Urothelium cell line (cell line): ENCODE results near the gene KCNE4.

Experiments used
- DNase-seq: peaks from one replicate; pipeline ENCODE4 v3.0.0; 2011; ENCODE audit warnings: low spot score, mixed read lengths
- FAIRE-seq: peaks from 2 replicates; lab custom pipeline; 2011; peaks lifted over from hg19 to GRCh38; lab: Jason Lieb, UNC

The KCNE4 gene, protein sequence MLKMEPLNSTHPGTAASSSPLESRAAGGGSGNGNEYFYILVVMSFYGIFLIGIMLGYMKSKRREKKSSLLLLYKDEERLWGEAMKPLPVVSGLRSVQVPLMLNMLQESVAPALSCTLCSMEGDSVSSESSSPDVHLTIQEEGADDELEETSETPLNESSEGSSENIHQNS

DNA sequence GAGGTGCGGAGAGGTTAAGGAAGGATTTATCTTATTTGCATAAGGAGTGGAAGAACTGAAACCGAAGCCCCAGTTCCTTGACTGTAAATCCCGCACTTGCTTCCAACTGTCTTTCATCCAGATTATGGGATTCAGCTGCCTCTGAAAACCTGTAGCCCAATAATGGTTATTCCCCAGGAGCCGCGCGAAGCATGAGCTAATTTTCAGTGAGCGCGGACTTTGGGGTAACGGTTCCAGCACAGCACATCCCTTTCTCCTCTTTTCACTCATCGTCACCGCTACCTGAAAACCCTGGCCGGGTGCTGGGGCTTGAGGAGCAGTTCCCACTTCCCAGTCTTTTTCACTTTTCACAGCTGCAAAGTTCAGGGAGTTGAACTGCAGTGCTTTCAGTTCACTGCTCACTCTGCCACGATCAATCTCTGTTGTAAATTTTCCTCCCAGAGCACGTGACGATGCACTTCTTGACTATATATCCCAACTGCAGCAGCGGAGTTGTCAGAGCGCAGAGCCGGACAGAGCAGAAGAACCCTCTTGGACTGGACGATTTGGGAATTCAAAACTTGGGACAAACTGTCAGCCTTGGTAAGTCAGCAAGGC lies at the start of gene KCNE4:
Gene KCNE4, plus strand, starts transcription at position 498 of the 597 bp plus-strand sequence. CDS start 641 bp downstream, outside the sequence.
- no peak for DNase-seq
- no peak for FAIRE-seq

DNA sequence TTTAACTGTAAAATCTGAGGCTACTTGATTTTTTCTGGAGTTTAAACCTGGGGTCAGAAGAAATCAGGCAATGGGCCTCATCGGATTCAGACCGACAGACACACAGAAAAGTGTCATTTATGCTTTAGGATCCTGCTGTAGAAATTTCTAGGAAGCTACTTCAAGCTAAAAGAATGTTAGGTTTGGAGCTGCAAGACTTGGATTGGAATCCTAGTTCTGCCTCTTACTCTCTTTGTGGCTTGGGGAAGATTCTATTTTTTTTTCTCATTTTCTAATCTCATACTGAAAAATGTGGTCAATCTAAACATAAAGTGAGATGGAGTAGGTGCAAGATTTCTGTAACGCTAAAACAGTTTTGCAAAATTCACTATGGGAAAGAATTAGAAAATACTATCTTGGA lies 48.8 kb upstream of the KCNE4 start:
- FAIRE-seq (no peak), DNase-seq (no peak)

DNA sequence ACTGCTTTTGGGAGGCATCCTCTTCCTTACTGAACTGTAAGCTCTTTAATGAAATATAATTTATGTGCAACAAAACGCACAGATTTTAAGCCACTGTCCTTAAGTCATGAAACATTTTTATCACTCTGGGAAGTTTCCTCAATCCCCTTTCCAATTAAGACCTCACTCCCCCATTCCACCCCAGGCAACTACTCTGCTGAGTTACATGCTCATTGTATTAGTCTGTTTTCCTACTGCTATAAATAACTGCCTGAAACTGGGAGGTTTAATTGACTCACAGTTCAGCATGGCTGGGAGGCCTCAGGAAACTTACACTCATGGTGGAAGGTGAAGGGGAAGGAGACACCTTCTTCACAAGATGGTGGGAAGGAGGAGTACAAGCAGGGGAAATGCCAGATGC lies 46.5 kb upstream of the KCNE4 start:
- FAIRE-seq: no peak
- no peak for DNase-seq

DNA sequence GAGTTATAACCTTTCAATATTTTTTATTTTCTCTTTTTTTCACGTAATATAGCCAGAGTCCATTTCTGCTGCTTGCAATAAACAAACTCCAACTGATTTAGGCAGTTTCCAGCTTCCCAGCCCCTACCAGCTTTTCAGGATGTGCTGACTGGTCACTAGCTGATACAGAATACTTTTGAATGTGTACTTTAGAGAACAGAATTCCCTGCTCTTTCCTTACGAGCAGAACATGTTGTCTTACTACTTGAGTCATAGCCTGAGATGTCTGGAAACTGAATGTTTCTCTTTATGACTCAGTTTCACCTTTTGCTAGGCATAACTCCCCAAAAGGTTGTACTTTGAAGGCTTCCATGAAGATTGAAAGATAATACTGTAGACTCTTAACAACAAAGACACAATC lies 44.5 kb upstream of the KCNE4 start:
- DNase-seq: no peak
- FAIRE-seq: no peak

DNA sequence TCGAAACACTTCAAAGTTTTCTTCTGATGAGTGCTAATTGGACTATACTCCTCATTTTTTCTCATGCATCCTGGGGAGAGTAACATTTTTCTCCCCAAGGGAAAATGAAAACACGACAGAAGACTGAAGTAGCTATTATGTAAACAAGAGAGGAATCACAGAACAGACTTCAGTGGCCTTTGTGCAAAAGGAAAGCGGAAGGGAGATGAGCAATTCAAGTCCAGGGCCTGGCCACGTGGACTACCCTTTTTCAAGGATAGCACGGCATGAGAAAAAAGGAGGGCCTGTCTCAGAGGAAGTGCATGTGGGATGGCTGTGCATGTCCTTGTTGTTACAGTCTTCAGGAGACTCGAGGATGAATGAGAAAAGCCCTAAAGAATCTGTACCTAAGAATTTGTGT lies 43.8 kb upstream of the KCNE4 start:
- DNase-seq (no peak), FAIRE-seq (no peak)

DNA sequence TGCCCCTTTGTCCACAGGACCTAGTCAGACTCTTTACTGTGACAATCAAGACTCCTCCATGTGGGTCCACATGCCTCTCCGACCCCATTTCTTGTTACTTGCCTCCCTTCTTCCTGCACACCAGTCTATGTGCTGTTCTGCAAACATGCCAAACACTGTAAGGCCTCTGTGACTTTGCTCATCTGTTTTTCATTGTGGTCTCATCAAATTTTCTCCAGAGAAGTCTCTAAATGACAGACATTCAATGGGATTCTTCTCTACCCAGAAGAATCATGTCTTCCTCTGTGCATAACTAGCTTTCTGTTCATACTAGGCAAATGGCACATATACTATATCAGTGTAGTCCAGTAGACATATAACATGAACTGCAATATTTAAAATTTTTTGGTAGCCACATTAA lies 43.0 kb upstream of the KCNE4 start:
- no peak for FAIRE-seq

DNA sequence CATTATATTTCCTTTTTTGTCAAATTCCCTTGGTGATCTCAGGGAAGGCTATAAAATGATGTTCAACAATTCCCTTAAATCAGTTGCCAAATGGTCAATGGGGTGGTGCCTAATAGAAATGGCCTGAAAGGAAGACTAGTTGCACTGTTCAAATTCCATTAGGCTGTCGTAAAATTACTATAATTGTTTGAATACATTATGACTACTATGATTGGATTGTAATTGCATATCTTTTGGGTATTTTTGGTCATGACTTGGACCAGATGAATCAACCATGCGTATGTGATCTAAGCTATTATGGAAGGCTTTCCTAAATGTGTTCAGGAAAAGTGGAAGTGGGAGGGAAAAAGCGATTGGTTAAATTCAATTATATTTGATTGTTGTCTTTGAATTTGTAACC lies 41.3 kb upstream of the KCNE4 start:
- no peak for DNase-seq
- FAIRE-seq: no peak

More for the DNA sequence above, 43.0 kb upstream of the KCNE4 start:
- no peak for DNase-seq

DNA sequence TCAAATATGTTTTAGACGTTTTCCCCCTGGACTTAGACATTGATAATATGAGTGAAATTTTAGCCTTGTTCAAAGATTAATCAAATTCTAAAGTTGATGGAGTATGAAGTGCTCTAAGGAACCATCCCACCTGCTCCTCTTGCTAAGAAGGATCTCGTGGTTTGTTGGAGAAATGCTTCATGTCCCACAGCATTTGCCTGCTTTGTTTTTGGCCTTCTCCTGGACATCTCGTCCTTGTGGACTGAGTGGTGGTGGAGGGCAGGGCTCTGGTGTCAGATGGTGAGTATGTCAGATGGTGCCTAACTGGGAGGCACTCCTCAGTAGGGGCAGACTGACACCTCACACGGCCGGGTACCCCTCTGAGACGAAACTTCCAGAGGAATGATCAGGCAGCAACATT lies 39.7 kb upstream of the KCNE4 start:
- DNase-seq: no peak
- no peak for FAIRE-seq

DNA sequence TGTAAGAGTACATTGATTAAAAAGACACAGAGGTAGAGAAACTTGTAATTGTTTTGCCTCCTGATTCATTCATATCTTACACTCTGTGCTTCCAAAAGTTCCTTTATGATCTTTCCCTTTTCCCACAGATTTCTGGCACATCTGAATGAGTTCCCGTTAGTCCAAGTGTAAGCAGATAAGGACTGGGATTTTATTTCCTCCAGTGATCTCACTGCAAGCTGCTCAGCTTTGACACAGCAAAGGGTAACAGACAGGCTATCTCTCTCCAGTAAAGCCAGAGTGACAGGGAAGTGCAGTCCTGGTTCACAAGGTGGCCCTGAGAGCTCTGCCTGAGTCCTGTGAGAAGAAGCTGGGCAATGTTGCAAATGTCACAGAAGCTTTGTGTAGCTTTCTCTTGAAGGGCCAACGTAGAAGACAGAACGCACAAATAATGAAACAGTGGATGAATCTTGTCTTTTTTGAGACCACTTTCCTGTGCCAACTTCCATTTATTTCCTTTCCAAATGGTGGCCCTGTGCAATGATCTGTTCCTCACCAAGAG lies 32.5 kb upstream of the KCNE4 start:
- DNase-seq (no peak), FAIRE-seq (no peak)

DNA sequence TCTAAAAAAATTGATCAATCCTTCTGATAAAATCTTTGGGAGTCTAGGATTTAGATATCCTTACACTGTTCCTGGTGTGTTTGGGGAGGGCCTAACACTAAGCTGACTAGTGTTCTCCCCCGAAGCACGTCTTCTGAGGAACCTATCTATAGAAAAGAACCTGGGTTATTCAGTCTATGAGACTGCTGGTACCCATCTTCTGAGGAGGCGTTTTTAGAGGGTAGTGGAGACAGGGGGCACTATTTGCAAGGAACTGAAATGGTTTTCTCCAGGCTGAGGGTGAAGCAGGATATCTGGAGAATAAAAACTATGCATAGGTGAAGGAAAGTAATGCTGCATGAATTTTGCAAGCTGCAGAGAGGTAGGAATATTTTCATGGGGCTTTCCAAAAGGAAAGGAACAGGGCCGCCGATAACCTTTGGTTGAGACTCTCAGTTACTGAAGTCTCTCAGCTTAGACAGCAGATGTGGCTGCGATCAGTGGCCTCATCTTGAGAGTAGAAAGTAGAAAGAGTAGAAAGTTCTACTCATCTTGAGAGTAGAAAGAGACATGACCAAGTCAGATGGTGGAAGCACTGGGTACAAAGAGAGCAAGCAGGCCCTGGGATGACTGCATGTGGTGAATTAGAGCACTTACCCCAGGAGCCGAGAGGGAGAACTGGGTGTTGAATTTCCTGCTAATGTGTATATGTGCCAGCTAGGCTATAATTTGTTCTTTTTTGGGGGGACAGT lies 31.8 kb upstream of the KCNE4 start:
- FAIRE-seq: no peak
- DNase-seq: no peak

DNA sequence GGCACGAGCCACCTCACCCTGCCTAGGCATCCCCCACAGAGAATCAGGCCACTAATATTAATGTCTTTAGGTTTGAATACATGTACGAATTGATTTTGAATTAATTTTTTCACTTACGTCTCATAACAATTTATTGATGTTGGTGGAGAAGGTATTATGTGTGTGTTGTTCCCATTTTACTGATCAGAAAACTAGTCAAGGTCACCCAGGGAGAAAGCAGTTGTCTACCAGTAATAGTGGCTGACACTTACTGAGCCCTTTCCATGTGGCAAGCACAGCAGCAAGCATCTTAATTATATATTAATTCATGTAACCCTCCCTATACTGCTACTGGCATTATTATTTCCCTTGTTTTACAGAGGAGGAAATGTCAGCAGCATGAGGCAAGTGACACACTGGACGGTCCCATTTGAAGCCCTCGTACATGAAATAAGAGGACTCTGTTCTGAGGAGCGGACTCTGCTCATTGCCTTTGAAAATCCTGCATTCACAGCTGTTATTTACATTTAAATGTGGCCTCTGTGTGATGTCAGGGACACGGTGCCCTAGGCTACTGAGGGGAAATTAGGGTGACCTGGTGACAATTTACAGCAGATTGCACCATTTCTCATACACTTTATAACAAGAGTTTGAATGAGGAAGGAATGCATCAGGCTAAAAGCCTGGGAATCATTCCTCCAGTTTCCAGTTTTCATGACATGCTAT lies 30.9 kb upstream of the KCNE4 start:
- DNase-seq: no peak
- no peak for FAIRE-seq

DNA sequence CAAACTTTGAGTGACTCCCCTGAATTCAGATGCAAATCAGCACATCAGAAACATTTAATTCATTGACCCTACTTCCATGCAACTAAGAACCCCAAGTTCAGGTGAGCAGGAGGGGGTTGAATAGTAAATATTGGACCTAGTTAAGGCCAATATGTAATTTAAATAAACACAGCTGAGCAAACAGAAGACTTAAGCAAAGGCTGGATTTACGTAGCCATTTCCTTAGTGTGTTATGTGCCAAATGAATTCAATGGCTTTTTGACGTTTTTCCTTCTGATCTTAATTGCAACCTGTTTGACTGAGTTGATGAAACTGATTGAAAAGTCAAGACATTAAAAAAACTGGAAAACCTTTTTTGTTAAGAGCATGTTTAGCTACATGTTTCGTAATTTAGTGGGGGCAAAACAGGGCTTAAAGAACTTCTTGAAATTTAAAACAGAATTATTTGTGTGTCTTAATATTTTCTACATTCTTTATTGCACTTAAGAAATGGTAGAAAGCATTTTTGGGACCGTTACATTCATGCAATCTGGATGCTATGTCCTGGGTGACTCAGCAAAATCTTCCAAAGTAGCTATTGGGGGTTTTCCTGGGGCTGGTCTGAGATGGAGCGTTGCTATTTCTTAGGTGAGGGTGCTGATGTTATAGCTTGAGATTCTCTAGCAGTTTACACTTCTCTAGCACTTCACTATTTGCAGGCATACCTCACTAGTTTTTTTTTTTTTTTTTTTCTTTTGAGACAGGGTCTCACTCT lies 25.5 kb upstream of the KCNE4 start:
- FAIRE-seq: no peak
- DNase-seq: peak; percentile 11

DNA sequence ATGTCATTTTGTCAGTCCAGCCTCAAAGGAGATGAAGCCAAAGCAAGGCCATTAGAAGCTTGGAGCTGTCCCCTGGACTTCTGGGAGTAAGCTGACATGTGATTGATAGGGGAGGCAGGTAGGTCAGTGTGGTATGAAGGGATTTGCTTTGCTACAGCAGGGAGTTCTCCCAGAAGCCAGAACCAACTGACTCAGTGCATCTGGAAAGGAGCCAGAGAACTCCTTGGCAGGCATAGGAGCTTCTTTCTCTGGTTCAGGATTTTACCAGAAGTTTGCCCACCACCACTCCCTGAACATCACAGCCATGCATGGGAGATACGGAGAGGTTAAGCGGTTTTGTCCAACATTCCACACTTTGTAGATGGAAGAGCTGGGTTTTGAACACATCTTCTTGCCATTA lies 24.5 kb upstream of the KCNE4 start:
- DNase-seq (peak; percentile 53), FAIRE-seq (no peak)

DNA sequence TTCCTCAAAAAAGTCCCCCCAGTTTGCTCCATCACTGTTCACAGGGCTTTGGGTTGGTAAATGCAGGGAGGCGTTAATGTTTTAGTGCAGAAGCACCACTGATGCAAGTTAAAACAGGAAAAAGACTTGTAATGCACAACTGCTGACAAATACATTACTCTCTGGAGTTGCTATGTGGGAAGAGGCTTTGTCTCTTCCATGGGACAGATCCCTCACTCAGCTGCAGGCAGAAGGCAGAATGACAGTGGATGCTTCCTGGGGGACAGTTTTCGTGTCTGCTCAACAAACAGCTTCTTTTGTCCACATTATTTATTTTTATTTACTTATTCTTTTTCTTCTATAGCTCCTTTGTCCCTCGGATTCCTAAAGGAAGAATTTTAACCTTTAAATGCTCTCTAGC lies 22.7 kb upstream of the KCNE4 start:
- no peak for FAIRE-seq
- DNase-seq: no peak

DNA sequence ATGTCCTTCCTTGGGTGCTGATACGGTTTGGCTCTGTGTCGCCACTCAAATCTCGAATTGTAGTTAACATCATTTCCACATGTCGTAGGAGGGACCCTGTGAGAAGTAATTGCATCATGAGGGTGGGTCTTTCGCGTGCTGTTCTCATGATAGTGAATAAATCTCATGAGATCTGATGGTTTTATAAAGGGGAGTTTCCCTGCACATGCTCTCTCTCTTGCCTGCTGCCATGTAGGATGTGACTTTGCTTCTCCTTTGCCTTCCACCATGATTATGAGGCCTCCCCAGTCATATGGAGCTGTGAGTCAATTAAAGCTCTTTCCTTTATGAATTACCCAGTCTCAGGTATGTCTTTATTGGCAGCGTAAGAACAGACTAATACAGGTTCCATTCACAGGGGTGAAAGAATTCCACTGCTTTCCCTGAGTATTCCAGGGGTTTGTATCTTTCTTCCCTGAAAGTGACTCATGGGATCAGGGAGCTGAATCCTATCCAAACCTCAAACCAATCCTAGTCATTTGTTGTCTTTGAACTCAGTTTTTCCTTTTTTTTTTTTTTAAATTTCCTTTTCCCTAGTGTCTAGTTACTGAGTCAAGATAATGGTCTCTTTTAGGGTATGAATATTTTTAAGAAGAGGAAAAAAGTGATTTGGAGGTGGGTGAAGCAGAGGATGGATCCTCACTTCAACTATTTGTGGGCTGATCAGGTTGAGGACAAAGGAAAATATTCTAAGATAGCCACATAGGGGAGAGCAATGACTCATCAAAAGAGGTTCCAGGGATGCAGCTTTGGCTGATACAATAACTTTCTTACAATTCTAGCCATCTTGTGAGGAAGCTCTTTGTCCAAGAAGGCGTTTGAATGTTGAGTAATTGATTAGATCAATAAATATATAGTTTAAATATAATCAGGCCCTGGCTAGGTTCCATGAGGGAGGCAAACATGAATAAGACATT lies 19.5 kb upstream of the KCNE4 start:
- DNase-seq (peak; percentile 61), FAIRE-seq (no peak)

DNA sequence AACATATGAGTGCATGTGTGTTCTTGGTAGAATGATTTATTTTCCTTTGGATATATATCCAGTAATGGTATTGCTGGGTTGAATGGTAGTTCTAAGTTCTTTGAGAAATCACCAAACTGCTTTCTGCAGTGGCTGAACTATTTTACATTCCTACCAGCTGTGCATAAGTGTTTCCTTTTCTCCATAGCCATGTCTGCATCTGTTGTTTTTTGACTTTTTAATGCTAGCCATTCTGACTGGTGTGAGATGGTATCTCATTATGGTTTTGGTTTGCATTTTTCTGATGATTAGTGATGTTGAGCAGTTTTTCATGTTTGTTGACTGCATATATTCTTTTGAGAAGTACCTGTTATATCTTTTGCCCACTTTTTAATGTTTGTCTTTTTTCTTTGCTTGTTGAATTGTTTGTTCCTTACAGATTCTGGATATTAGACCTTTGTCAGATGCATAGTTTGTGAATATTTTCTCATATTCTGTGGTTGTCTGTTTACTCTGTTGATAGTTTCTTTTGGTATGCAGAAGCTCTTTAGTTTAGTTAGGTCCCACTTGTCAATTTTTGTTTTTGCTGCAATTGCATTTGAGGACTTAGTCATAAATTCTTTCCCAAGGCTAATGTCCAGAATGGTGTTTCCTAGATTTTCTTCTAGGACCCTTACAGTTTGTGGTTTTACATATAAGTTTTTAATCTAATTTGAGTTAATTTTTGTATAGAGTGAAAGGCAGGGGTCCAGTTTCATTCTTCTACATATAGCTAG lies 17.6 kb upstream of the KCNE4 start:
- DNase-seq (no peak), FAIRE-seq (no peak)

DNA sequence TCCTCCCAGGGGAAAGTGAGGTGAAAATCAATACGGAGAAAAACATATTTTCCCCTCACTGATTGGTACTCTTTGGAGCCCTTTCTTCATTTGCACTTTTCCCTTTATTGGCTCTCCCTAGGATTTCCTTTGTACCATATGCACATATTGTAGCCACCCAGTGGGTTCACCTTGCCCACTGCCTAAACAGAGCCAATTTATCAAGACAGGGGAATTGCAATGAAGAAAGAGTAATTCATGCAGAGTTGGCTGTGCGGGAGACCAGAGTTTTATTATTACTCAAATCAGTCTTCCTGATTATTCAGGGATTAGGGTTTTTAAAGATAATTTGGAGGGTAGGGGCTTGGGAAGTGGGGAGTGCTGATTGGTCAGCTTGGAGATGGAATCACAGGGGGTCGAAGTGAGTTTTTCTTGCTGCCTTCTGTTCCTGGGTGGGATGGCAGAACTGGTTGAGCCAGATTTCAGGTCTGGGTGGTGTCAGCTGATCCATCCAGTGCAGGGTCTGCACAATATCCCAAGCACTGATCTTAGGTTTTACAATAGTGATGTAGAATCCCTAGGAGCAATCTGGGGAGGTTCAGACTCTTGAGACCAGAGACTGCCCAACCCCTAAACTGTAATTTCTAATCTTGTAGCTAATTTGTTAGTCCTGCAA lies 15.1 kb upstream of the KCNE4 start:
- DNase-seq (no peak), FAIRE-seq (no peak)

DNA sequence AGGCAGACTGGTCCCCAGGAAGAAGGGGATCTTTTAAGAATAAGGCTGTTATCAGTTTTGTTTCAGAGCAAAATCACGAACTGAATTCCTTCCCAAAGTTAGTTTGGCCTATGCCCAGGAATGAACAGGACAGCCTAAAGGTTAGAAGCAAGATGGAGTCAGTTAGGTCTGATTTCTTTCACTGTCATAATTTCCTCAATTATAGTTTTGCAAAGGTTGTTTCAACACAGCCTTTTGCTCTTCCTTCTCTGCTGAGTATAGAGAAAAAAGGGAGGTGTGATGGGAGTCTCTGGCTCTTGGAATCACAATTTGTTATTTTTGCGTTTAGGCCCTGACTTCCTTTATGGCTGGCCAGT lies 14.6 kb upstream of the KCNE4 start:
- DNase-seq: no peak
- no peak for FAIRE-seq

DNA sequence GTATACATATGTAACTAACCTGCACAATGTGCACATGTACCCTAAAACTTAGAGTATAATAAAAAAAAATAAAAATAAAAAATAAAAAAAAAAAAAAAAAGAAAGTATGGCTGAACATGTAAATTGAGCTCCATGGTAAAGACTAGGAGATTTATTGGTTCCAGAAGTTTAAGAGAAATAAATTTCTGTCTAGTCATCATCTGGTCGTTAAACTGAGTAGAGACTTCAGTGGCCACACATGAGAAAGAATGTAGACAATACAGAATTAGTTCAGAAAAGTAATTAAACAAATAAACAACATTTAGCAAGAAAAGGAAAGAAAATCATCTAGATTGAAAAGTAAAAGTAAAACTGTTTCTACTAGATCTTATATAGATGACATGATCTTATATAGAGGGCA lies 12.4 kb upstream of the KCNE4 start:
- DNase-seq: no peak
- no peak for FAIRE-seq
